Spleen (tissue), 7 donors: ENCODE results near the gene FASN.
A peak's percentile ranks its signal among the peaks of the same experiment; 100 is the strongest.

Experiments used
- CTCF ChIP-seq, 11 experiments: fragments of 200-600 bp in 7 of 11; fragments of 450-650 bp in 4 of 11; sonication (generic) in 4 of 11; IDR thresholded peaks in 8 of 11; conservative IDR thresholded peaks in 3 of 11; 1 replicate in 7 of 11; 2 replicates in 4 of 11; pipeline versions ENCODE4 v1.4.0 to v1.8.0; 2016 to 2021; ENCODE audit warnings: antibody characterized with exemption in 11 of 11, inconsistent platforms in 4 of 11, mild to moderate bottlenecking in 1 of 11
- POLR2A ChIP-seq, 3 donors: fragments of 450-650 bp; IDR thresholded peaks; one replicate each; pipeline ENCODE4 v1.5.1; 2017; ENCODE audit warnings: antibody characterized with exemption in 3 of 3, mild to moderate bottlenecking in 1 of 3
- POLR2AphosphoS5 ChIP-seq, 3 donors: sonication (generic); formaldehyde crosslinking; IDR thresholded peaks; one replicate each; pipeline ENCODE4 v1.5.1; 2017; ENCODE audit warnings: antibody characterized with exemption in 3 of 3
- donor health status: DM: no; HTN: no; CAD: no; lungs with moderate emphysema.
- donor health status: DM: no; HTN: no; CAD: no.
- donor health status: DM: no; HTN: no; CAD: no.

GRCh38 chr17:82037092-82037888, 60.7 kb downstream of the FASN start, which contains the start of gene DCXR:
- TF ChIP-seq POLR2A (IDR thresholded peaks at IDR 0.05) = peak in 2 of 3 donors; percentile 86 to 96
- peak; percentile 59 to 98 (median 90) for TF ChIP-seq CTCF (IDR thresholded peaks at IDR 0.05 in 8 of 11, conservative IDR thresholded peaks at IDR 0.05 in 3 of 11)
- peak; percentile 99 for TF ChIP-seq POLR2AphosphoS5 (IDR thresholded peaks at IDR 0.05)
